T-helper 2 cell (primary cell): Measurements from ENCODE around the gene WDTC1.

Experiments
- DNase-seq, 5 experiments: peaks; one replicate each; pipeline versions ENCODE4 v3.0.0 to v3.0.0-alpha.2; 2012 to 2022

Gene WDTC1

GRCh38 chr1:27303509-27303908 lies 69.1 kb downstream of the WDTC1 start:
- no peak for DNase-seq

DNA sequence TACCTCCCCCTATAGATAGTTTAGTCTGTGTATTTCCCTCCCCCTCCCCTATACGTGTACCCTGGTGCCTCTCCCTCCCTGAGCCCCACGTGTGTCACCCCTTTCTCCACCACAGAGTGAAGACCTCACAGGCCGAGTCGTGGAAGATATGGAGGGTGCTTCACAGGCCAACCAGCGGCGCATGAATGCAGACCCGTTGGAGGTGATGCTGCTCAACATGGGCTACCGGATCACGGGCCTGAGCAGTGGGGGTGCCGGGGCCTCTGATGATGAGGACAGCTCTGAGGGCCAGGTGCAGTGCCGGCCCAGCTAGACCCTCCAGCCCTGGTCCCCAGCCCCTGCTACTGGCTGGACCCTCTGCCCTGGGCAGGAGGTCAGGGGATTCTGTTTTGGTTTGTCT lies 71.6 kb downstream of the WDTC1 start:
- no peak for DNase-seq

DNA sequence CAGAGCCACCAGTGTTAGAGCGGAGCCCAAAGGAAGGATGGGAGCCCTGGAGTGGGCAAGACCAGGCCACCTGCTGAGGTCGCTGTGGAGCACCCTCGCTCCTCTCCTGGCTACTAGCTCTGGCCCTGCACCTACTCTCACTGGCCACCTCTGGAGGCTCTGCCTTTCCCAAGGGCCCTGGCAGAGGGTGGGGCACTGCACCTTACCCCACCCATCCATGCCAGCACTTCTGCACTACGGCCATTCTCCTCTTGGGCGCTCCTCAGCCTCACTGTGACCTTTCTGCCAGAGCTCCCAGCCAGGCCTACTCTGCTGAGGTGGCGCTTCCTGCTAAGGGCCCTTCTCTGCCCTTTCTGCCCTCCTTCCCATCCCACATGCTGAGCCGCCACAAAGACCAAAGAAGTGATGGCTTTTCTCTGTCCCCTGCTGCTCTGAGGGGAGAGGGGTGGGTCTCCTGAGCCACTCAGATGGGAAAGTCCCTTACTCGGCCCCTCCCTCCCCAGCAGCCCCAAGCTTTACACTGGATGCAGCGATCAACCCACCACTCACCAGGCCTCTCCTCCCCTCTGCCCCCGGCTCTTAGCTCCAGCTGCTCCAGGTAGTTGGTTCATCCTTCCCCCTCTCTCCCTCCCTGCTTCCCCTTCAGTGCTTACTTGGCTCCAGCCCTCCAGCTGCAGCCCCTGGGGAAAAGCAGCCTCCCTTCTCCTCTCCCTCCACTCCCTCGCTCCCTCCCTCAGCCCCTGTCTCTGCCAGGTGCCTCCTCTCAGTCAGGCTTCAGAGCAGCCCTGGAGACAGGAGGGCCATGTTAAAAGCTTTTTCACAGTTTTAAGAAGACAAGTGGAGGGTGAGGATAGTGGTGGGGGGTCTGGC lies 72.7 kb downstream of the WDTC1 start:
- DNase-seq: no peak

DNA sequence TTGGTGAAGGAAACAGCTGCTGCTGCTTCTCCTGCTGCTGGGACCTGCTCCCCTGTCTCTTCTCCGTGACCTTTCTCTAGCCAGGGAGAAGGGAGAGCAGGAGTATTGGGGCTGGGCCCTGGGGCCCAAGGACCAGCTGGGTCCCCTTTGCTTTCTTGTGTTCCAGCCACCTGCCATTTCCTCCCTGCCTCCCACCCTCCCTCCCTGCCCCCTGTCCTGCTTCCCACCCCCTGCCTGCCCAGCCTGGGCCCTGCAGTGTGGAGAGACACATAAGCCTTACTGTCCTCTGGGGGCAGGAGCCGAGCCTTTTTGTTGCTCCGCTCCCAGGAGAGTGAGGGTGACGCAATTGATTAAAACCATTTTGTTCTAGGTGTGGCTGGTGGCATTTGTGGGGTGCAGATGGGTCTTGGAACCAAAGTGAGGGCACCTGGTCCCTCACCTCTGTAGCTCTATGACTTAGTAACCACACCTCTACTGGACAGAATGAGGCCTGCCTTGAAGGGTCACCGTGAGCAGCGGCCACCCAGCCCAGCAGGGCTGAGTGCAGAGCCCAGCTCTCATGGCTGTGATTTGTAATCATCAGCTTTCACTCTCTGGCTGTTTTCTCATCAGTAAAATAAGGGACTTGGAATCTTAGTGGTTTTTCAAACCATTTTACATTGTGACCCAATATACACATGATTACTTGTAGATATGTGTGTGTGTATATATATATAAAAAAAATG lies 73.6 kb downstream of the WDTC1 start:
- no peak for DNase-seq

DNA sequence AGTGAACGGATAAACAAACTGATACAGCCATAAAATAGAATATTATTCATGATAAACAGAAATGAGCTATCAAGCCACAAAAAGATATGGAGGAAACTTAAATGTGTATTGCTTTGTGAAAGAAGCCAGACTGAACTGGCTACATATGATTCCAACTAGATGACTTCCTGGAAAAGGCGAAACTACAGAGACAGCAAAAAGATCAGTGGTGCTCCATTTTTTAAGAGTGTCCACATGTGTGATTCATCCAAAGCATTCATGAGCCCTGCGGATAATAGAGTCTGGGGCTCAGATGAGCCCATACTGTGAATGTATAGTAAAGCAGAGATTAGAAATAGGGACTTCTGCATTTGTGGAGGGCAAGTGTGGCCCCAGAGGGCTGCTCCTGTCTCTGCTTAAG lies 79.7 kb downstream of the WDTC1 start:
- no peak for DNase-seq

GRCh38 chr1:27314737-27315136 lies 80.3 kb downstream of the WDTC1 start:
- DNase-seq: no peak

DNA sequence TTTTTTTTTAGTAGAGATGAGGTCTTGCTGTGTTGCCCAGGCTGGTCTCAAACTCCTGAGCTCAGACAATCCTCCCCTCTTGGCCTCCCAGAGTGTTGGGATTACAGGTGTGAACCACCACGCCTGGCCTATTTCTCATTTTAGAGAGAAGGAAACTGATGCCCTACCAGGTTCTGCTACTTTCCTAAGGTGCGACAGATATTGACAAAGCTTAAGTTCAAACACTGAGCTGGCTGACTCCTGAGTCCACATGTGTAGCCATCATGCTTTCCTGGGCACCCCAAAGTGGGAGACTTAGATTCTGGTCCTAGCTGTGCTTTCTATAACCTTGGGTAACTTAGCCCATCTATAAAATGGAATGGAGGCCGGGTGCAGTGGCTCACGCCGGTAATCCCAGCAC lies 82.4 kb downstream of the WDTC1 start:
- DNase-seq: no peak

DNA sequence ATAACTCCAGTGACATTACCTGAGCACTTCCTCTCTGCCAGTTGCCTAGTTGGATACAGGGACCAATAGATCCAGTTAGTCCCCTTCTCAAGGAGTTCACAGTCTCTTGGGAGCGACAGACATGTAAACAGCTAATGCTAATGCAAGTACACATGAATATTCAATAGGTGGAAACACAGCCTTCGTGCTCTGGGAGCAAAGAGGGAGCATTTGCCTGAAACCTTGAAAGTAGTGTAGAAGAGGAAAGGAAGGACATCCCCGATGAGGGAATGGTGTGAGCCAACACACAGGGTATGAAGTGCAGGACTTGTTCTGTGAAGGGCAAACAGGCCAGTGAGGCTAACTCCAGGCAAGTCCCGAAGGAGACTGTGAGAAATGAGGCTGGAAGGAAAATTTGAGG lies 83.7 kb downstream of the WDTC1 start:
- DNase-seq: no peak

GRCh38 chr1:27318596-27318995 lies 84.2 kb downstream of the WDTC1 start:
- DNase-seq: no peak

DNA sequence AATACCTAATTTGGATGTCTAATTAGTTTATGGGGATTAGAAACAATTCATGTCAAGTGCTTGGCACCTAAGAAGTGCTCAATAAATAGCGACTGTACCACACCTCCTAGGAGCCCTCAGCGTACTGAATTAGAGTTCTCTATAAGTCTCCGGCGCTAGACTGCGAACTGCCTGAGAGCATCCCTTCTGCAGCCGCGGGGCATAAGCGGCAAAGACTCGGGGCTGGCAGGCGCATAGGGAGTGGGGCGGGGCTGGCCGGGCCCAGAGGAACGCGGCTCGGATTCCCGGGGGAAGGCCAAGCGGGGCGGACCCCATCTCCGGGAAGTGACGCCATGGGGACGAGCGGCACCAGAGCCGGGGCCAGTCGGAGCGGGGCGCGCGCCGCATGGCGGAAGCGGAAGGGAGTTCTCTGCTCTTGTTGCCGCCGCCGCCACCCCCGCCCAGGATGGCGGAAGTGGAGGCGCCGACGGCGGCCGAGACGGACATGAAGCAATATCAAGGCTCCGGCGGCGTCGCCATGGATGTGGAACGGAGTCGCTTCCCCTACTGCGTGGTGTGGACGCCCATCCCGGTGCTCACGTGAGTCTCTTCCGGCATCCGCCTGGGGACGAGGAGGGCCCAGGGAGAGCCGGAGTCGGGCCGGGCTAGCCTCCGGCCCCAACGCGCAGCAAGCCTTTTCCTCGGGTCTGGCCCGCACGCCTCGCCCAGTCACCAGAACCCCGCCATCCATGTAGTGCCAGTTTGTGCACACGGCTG lies 87.6 kb downstream of the WDTC1 start, which contains the start of gene TMEM222:
Gene TMEM222 (plus strand): TSS at position 351 of the 756 bp plus-strand sequence. CDS start 35 bp downstream, at position 386.
- DNase-seq: peak; percentile 94 to 99 (median 97)

GRCh38 chr1:27322569-27323240 lies 88.3 kb downstream of the WDTC1 start:
- DNase-seq: peak in 1 of 5 experiments; percentile 19

GRCh38 chr1:27325286-27325685 lies 90.9 kb downstream of the WDTC1 start:
- no peak for DNase-seq

DNA sequence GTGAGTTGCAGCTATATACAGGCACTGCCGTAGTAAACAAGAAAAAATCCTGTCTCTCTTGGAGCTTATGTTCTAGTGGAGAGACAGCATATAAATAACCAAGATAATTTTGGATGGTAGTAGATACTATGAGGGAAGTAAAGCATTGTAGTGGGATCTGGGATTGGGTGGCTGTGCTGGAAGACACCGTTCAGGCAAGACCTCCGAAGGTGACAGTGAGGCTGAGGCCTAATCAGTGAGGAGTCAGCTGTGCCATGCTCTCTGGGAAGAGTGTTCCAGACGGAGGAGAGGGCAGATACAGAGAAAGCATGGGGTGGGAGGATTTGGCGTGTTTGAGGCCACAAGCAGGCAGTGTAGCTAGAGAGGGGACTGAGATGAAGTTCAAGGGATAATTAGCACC lies 93.5 kb downstream of the WDTC1 start:
- DNase-seq: no peak

DNA sequence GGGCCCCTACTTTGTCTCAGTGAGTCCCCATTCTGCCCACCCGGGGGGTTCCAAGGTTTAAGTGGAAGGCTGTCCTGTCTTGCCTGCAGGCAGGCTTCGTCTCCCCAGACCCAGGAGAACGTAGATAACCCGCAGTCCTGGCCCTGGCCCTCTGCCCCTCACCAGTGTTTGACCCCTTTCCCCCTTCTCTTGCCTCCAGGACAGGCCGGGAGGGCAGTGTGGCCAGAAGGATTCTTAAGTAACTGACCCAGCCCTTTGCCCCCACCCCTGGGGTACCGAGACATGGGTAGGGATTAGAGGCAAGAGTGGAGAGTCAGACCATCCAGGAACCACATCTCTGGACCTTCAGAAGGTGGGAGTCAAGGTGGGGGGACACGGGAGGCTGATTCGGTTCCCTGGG lies 96.4 kb downstream of the WDTC1 start:
- no peak for DNase-seq

- no peak for DNase-seq
Observed at GRCh38 chr1:27331426-27331825, 97.0 kb downstream of the WDTC1 start.

DNA sequence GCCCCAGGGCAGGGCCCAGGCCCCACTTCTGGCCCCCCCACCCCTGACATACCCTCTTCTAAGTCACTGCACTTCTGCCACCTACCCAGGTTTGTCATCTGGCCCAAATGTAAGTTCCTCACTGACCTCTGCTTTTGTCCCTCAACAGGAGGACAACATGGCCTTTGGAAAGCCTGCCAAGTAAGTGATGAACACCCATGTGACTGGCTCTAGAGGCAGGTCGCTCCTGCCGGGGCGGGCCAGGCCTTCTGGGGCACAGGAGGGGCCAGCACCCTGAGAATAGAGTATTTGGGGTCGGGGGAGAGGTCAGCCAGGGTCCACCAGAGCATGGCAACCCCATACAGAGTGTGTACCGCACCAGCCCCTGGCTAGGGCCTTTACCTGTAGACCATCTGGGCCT lies 97.5 kb downstream of the WDTC1 start:
- no peak for DNase-seq

DNA sequence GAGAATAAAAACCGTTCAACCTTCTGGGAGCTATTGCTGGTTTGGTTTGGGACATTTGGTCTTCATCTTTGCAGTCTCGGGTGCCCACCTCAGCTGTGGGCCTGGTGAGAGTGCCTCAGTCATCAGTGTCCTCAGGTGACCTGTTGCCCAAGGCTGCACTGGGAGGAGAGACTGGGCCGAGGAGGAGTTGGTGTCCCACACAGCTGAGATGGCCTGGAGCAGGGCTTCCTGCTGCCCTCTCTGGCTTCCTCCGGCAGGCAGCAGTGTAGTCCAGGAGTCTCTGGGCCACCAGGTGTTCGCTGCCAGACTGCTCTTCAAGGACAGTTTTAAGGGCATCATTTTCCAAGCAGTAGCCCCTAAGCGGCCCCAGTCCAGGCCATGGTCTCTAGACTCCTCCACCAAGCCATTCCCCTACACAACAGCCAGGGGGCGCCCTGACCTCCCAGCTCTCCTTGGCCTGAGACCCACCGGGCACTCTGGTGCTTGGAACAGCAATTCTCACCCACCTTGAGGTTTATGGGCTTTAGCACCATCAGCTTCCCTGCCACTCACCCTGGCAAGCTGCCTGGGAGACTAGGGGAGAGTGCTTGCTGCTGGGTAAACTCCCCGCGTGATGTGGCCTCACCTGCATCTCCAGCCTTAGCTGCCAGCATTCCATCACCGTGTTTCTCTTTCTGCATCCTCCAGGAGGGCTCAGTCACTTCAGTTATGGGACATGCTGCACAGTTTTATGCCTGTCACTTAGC lies 98.3 kb downstream of the WDTC1 start:
- DNase-seq: peak; percentile 27 to 60 (median 47)

GRCh38 chr1:27333717-27334279 lies 99.4 kb downstream of the WDTC1 start:
- DNase-seq: no peak

DNA sequence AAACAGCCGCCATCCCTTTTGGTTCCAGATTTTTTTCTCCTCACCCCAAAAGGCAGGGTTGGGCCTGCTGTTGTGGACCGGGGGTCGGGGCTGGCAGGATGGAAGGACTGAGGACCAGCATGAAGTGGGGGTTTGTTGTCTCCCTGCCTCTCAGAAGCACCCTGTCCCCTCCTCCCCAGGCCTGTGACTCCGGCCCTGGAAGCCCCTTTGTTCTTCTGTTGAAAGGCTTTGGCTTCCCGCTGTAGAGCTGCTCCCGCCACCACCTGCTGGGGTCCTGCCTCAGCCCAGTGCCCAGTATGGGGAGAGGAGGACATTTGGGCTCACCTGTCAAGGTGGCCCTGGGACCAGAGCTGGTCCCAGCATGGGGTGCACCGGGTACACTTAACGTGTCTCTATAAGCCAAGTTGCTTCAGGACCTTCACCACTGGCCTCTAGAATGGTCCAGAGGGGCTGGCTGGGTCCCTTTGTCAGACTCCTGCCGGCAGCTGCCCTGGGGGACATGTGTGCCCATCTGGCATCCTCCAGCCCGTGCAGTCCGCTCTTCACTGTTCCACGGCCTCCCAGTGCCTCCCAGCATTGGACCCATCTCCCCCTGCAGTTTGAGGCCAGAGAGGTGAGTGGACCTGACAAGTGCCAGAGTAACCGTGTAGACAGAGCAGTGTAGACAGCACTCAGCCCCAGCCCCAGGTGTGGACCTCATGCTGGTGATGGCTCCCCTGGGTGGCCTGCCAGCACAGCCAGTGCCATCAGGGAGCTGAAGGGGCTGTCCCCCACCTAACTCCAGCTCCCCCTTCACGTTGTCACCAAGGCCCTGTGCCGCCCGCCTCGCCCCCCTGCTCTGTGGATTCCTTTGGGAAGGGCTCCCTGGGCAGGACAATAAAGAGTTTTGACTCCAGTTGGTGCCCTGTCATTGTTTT lies 101.3 kb downstream of the WDTC1 start:
- DNase-seq: no peak

DNA sequence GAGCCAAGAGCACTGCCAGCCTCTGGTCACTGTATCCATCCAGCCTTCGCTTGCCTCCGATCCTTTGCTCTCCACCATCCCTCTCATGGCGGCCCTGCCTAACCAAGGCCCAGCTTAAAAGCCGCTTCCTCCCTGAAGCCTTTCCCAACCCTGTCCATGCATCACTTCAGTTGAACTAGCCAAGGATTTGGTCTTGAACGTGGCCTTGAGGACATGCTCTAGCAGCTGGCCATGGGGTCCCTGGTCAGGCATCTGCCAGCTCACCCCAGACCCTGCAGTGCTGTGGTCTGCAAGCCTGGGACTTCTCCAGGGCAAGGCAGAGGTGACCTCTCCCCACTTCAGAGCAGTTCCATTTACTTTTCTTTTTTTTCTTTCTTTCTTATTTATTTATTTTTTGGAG lies 102.3 kb downstream of the WDTC1 start:
- no peak for DNase-seq
